ENCODE results near the gene ENPP7.
"Not testable (repeated sequence)": the region's sequence is repeated elsewhere in the genome, so short reads cannot be mapped to it uniquely, and the experiment has no call there.

The ENPP7 gene

DNA sequence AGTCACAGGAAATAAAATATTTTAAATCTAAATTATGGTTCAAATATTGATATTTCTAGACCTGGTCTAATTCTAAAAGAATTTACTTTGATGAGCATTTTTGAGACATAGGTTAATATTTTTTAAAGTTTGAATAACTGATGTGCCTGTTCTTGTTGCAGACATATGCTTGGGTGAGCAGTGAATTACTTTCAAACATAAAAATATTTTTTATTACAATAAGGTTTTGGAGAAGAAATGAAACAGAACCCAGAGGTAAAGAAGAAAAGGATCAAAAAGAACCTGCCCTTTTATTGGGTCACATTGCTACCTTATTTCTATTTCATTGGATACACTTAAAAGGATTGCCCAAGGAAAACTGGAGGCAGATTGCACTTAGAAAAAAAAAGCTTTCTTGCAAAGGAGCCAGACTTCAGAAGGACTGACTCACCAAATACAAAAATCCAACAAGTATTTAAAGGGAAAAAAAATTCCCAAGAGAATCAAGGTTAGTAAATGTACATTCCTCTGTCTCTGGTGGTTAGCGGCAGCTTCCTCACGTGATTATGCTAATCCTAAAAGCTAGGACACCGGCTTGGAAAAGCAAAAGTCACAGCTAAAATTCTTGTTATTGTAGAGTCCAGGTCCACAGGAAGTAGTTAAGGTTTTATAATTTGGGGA lies 18.5 kb downstream of the ENPP7 start:
- DNase-seq (ENCODE audit: low read depth in 2 of 2): no peak

DNA sequence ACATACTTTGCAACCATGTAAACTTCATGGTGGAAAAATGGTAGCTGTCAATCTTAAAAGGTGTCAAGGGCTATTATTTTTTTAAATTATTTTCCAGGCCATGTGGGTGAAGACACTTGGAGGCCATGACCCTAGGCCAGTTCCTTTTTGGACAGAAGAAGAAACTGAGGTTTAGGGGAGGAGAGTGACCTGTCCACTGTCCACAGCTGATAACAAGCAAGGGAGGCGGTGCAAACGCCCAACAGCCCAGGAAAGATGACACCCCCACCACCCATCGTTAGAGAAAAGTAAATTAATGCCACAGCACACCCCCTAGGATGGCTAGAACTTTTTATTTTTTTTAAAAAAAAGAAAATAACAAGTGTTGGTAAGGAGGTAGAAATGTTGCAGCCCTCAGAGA lies 19.2 kb downstream of the ENPP7 start:
- no peak for DNase-seq (ENCODE audit: low read depth in 2 of 2)

DNA sequence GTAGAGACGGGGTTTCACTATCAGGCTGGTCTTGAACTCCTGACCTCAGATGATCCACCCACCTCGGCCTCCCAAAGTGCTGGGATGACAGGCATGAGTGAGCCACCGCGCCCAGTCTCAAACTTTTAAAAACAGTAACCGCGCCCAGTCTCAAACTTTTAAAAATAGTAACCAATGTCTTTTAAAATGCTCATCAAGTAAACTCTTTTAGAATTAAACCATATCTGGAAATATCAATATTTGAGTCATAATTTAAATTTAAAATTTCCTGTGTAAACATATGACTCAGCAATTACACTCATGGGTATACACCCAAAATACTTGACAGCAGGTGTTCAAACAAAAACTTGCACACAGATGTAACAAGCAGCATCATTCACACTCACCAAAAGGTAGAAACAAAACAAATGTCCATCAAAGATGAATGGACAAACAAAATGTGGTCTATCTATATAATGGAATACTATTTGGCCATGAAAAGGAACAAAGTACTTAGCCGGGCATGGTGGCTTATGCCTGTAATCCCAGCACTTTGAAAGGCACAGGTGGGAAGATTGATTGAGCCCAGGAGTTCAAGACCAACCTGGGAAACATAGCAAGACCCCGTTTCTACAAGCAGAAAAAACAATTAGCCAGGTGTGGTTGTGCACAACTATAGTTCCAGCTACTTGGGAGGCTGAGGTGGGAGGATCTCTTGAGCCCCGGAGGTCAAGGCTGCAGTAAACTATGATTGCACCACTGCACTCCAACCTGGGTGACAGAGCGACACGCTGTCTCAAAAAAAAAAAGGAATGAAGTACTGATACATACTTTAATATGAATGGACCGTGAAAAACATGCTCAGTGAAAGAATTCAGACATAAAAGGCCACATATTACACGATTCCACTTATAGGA lies 20.2 kb downstream of the ENPP7 start:
- DNase-seq (ENCODE audit: low read depth in 2 of 2): no peak

DNA sequence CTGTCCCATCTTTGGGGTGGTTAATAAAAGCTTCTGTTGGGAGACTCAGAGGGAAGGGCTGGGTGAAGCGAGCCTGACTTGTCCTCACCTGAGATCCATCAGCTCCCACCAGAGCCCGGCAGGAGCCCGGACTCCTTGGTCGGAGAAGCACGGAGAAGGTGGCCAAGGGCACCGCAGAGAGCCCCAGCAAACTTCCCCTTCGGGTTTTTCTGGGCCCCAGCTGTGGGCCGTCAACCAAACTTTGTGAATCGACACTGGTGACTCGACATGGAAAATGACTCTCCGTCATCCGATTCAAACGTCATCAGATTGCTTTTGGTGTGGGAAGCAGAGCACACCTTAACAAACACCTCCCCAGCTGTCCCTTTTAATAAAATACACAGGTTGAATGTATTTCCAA lies 21.4 kb downstream of the ENPP7 start:
- DNase-seq (ENCODE audit: low read depth in 2 of 2): peak in 1 of 2 donors; percentile 16

DNA sequence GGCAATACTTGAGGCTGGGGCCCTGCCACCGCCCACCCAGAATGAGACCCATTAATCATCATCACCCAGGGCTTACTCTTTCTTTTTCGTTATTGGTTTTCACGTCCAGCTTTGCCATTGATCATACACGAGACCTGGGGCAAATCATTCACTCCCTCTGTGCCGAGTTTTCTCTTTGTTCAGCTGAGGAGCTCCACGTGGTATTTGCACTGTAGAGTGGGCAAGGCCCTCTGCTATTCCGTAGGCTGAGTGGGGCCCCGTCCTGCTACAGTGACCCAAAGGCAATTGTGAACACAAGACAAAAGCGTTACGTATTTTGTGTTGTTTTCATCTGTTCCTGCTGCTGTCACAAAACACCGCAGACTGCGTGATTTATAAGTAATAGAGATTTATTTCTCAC lies 23.6 kb downstream of the ENPP7 start:
- no peak for DNase-seq (ENCODE audit: low read depth in 2 of 2)

DNA sequence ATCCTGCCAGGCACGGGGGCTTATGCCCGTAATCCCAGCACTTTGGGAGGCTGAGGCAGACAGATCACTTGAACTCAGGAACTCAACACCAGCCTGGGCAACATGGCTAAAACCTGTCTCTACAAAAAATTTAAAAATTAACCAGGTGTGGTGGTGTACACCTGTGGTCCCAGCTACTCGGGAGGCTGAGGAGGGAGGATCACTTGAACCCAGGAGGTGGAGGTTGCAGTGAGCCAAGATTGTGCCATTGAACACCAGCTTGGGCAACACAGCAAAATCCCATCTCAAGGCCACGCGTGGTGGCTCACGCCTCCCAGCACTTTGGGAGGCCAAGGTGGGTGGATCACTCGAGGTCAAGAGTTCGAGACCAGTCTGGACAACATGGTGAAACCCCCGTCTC lies 24.2 kb downstream of the ENPP7 start:
- DNase-seq (ENCODE audit: low read depth in 2 of 2): not testable (repeated sequence)

DNA sequence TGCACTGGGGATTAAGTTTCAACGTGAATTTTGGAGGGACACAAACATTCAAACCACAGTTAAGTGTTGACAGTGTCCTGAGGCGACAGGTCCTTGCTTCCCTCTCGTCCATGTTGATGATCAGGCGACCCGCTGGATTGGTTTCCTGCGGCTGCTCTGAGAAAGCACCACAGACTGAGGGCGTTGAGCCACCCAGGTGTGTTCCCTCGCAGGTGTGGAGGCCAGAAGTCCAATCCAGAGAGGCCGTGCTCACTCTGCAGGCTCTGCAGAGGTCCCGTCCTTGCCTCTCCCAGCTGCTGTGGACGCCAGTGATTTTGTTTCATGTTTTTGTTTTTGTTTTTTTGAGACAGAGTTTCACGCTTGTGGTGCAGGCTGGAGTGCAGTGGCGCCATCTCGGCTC lies 24.8 kb downstream of the ENPP7 start:
- no peak for DNase-seq (ENCODE audit: low read depth in 2 of 2)

DNA sequence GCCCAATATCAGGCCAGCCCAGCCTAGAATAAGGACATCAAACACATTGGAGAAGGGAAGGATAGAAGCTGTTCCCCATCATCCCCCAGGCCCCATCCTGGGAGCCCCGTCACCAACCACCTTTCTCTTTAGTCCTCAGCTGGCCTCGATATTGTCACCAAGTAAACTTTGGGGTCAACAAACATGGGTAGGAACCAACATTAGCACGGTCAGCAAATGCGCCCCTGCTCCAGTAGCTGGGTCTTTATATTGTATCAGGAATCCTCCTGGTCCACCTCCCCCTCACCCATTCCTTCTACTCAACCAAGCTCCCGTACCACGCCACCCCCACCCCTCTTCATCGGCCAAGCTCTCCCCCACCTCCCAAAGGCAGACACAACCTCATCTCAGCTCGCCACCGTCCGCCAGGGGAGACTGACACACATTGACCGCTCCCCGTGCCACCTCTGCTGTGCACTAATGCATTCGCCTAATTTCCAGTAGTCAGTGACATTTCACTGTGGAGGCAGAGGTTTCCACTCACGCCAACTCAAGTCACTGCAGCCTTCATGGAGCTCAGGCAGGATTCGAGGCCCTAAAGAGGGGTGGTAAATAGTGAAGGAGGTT lies 26.5 kb downstream of the ENPP7 start:
- DNase-seq (ENCODE audit: low read depth in 2 of 2): no peak

DNA sequence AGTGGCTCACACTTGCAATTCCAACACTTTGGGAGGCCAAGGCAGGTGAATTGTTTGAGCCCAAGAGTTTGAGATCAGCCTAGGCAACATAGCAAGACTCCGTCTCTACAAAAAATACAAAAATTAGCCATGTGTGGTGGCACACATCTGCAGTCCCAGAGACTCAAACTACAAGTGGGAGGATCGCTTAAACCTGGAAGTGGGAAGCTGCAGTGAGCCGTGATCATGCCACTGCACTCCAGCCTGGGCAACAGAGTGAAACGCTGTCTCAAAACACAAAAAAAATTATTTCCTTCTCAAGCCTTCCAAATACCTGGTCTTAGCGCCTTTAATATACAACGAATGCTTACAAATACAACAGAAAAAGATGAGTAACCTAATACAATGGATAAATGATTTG lies 27.5 kb downstream of the ENPP7 start:
- DNase-seq (ENCODE audit: low read depth in 2 of 2): no peak

DNA sequence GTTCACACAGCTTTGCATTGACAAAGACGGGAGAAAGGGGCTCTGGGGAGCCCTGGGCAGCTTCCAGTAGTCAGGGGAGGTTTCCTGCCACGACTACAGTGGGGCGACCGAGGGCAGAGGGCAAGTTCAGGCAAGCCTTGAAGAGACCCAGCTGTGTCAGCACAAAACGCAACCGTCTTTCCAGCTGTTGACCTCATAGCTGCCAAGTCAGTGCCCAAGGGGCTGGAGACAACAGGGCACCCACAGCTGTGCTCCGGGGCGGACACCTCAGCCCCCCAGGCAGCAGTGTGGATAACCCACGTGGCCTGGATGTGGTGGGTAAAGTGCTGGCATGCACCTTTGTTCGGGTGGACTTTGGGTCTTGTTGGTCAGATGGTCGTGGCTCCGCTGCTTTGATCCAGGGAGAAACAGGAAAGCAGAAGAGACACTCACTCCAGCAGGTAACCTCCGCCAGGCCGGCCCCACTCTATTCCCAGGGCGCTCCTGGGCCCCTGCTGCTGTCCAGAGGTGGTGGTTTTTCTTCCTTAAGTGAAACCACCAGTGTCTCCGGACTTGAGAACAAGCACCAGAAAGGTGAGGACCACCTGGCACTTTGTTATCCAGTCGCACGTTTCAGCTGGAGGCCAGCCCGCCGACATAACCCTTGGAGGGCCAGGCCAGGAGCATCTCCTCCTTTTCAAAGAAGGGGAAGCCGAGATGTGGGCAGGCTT lies 29.6 kb downstream of the ENPP7 start:
- no peak for DNase-seq (ENCODE audit: low read depth in 2 of 2)

DNA sequence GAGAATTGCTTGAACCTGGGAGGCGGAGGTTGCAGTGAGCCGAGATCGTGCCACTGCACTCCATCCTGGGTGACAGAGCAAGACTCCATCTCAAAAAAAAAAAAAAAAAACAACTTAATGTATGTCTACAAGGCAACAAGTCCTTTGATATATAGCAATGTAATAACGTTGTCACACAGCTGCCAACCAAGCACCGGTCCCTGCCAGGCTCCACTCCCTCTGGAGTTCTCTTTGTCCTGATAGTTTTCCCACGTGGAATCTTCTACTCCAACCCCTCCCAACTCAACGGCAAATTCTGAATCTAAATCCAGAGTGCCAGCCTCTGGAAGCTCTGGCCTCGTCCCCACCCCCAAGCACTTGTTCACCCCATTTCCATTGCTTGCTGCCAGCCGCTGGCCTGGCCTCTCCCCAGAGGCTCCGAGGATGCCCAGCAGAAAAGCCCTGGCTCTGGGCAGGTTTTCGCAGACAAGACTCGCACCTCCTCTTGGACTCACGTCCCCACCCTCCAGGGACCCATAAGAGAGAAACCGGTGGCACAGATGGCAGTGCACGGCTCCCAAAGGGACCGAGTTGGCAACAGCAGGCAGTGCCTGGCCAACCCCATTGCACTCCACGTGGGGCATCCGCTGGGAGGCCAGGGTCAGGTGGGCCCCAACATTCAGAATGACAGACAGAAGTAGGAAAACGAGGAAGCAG lies 31.3 kb downstream of the ENPP7 start:
- DNase-seq (ENCODE audit: low read depth in 2 of 2): no peak

DNA sequence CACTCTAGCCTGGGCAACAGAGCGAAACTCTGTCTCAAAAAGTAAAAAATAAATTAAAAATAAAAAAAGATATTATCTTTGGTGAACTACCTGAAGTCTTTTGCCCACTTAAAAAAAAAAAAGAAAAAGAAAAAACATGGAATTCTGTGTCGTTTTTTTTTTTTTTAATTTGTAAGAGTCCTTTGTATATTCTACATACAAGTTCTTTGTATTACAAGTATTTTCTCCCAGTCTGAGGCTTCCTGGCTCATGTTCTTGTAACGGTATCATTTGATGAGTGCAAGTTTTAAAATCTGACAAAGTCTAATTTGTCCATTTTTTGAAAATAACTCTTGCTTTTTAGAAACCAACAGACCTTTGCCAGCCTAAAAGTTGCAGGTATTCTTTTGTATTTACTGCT lies 35.0 kb downstream of the ENPP7 start:
- DNase-seq (ENCODE audit: low read depth in 2 of 2): no peak

DNA sequence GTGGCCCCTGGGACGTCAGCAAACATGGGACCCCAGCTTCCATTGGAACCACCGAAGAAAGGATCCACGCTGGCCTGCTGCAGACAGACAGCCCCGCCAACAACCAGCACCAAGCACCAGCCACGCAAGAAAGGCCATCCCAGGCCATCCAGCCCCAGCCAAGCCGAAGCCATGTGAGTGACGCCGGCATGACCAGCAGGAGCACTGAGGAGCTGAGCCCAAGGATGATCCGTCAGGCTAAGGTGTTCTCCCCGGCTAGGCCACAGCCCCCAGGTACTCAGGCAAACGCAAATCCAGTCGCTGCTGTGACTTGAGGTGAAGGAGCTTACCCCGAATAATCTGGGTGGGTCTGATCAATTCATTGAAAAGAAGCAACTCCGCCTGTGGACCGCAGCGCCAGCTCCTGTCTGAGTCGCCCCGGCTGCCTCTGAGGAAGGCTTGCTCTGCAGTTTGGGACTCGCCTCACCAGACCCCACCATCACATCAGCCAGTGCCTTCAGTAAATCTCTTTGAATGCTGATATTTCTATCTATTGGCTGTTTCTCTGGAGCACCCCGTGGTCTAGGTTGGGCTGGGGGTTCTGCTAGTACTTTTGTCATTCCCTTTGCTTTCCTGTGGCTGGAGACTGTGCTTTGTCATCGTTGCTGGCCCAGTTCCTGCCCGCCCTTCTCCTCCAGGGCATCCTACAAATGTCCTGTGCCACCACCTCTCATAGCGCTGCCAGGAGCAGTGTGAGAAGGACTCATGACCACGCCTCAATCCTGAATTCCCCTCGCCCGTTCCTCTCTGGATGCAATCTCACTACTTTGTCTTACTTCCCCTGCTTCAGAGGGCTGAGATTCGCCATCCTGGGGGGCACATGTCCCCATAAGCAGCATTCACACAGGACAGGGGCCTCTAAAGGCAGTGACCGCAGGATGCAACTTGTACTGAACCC lies 39.1 kb downstream of the ENPP7 start:
- DNase-seq (ENCODE audit: low read depth in 2 of 2): no peak

DNA sequence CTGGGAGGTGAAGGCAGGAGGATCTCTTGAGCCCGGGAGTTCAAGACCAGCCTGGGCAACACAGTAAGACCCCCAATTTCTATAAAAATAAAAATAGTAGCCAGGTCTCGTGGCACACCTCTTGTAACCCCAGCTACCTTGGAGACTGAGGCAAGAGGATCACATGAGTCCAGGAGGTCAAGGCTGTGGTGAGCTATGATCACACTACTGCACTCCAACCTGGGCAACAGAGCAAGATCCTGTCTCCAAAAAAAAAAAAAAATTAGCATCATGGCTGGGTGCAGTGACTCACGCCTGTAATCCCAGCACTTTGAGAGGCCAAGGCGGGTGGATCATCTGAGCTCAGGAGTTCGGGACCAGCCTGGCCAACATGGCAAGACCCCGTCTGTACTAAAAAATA lies 40.5 kb downstream of the ENPP7 start:
- no peak for DNase-seq (ENCODE audit: low read depth in 2 of 2)

DNA sequence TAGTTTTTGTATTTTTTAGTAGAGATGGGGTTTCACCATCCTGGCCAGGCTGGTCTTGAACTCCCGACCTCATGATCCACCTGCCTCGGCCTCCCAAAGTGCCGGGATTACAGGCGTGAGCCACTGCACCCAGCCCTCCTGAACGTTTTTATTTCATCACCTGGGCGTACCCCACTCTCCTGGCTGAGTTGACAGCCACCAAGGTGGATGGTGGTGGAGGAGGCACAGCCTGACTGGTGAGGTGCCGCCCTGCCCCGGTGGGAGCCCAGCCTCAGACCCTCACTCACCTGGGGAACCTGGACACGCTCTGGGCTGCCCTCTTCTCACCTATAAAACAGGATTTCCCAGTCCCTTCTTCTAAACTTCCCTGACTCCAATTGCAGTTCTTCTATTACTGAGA lies 42.0 kb downstream of the ENPP7 start:
- DNase-seq (ENCODE audit: low read depth in 2 of 2): not testable (repeated sequence)

DNA sequence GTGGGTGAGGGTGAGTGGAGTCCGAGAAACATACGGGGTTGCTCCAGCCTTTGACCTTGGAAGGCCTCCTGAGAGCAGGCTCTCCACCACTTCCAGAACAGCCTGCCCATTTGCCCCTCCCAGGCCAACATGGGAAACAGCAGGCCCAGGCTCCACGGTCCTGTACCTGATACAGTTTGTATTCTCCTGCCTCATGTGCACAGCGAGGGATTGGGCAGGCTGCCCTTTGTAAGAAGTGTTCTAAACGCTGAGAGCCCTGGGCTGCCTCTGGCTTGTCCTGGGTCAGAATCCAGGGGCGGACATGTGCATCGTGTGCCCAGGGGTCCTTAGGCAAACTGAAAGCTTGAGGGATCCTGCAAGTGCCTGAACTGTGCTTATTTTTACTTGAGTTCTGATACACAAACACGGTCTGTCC lies 43.8 kb downstream of the ENPP7 start:
- DNase-seq (ENCODE audit: low read depth in 2 of 2): no peak

DNA sequence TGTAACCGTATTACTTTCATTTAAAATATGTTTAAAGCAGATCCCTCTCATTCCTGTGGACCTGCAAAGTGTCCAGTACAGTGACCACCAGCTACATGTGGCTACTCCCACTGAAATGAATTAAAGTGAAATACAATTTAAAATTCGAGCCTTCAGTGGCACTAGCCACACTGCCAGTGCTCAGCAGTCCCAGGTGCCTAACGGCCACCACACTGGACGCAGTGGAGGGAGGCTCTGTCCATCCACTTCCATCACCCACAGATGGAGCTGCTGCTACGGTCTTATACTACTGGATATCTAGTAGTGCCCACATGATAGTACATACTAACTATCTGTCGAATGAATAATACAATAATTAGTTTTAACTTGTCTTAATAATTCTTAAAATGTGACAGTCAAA lies 44.9 kb downstream of the ENPP7 start:
- no peak for DNase-seq (ENCODE audit: low read depth in 2 of 2)

DNA sequence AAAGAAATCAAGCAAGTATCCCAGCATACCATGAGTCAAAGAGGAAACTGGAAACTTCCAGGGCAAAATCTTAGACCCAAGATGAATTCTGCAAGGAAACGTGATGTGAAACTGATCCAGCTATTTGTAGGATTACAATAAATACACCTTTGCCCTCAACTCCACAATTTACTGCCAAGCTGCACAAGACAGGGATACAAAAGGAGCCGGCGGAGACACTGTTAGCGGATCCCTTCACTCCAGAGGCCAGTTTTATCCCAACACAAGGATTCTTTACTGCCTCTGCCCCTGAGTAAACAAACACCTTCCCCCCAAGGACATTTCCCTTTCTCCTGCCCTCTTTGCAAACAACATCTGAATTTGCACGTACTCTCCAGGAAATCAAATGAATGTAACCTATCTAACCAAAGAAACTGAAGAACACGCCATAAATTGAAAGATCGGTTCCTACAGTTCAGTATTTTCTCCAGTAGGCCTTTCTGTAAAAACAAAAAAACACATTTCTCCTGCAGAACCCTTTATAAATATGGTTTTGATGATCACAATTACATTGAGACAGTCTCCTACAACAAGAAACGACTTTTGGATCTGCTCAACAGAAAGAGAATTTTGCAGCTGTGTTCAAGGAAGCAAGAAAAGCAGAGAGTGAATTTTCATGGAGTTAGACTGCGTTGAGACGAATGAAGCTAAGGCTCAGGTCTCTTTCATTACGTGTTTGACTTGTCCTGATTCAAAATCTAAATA lies 45.8 kb downstream of the ENPP7 start:
- no peak for DNase-seq (ENCODE audit: low read depth in 2 of 2)

DNA sequence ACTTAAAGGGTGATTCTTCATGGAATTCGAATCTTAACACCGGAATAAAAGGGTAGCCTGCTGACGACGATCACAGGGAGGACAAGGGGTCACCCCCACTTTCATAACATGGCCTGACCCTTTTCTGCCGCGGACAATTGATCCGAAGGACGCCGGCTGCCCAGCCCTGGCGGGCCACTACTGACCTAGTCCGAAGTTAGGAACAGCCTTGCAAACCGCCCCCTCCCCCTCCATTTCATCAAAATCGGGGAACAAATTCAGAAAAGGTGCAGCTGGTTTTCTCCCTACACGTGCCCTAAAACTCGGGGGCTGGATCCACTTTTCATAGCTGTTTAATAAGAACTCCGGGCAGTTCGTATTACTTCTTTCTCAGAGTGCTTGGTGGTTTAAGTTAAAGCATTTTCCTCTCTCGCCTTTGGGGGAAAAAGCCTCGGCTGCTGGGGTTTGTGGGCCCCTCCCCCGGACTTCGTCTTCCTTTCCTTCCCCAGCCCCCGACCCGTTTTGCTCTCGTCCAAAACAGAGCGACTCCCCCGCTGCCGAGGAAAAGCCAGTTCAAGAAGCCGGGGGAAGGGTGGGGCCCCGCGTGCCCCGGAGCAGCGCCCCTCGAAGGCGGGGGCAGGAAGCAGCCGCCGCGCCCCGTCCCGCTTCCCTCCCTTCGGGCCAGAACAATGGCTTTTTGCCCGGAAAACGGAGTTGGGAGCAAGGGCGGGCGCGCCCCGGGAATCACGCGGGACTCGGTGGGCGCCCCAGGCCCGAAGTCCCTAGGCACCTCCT lies 46.6 kb downstream of the ENPP7 start:
- no peak for DNase-seq (ENCODE audit: low read depth in 2 of 2)

Data from stimulated activated CD8-positive, alpha-beta memory T cell treated with anti-CD3 and anti-CD28 coated beads, Interleukin-15, amount 100 ng/mL, for 48 hours (primary cell).